Caco-2 (cell line): ENCODE results near the gene DMBX1. TPM values are rescaled to one million over a fixed set of nuclear protein-coding genes. Genes with fewer than 3 reads are reported as not detected.

Experiments used
- BruUV-seq: library from RNA; stranded (reverse); fragments of 400-500 nt; replicated peaks from 2 replicates; lab custom pipeline; 2021; lab: Mats Ljungman, UMichigan
- CTCF ChIA-PET: fragments of 300-600 bp; sonication (Branson Sonifier 250); formaldehyde crosslinking; loops from one replicate; lab custom pipeline; 2022; ENCODE audit warnings: antibody characterized with exemption; lab: Charles Lee
- POLR2A ChIA-PET: fragments of 300-600 bp; sonication (Branson Sonifier 250); formaldehyde crosslinking; loops from one replicate; lab custom pipeline; 2022; ENCODE audit warnings: antibody characterized with exemption; lab: Charles Lee
- DNase-seq, 2 experiments: peaks; one replicate each; pipeline versions ENCODE4 v3.0.0 to v3.0.0-alpha.2; 2020 to 2022
- H3K27me3 ChIP-seq: replicated peaks from 2 replicates; pipeline ENCODE4 v1.6.0; 2011; ENCODE audit warnings: low read length; ENCODE audit not compliant: control insufficient read depth, insufficient read depth
- H3K36me3 ChIP-seq: 2 replicates; pipeline ENCODE4 v1.5.1; 2011; ENCODE audit warnings: low read length; ENCODE audit not compliant: control insufficient read depth, insufficient read depth
- H3K4me1 ChIP-seq: fragments of 250-450 bp; sonication (Bioruptor Pico); 2 replicates; pipeline ENCODE4 v1.5.1; 2020; ENCODE audit warnings: mild to moderate bottlenecking
- H3K4me3 ChIP-seq: 2 replicates; pipeline ENCODE4 v1.5.1; 2011; ENCODE audit warnings: low read depth, mild to moderate bottlenecking, control low read depth, low read length
- H3K9me3 ChIP-seq: fragments of 250-450 bp; sonication (Bioruptor Pico); 2 replicates; pipeline ENCODE4 v1.5.1; 2020; ENCODE audit warnings: mild to moderate bottlenecking, moderate library complexity
- H3K27ac Mint-ChIP-seq: one replicate; pipeline ENCODE4 v1.8.0; 2022; ENCODE audit warnings: mixed read lengths; ENCODE audit not compliant: unreplicated experiment
- H3K27me3 Mint-ChIP-seq: one replicate; pipeline ENCODE4 v1.8.0; 2022; ENCODE audit warnings: mixed read lengths; ENCODE audit not compliant: insufficient read depth, unreplicated experiment
- H3K36me3 Mint-ChIP-seq: one replicate; pipeline ENCODE4 v1.8.0; 2022; ENCODE audit warnings: mild to moderate bottlenecking, mixed read lengths; ENCODE audit not compliant: insufficient read depth, unreplicated experiment
- H3K4me1 Mint-ChIP-seq: one replicate; pipeline ENCODE4 v1.8.0; 2022; ENCODE audit warnings: low read depth, mixed read lengths; ENCODE audit not compliant: unreplicated experiment
- H3K4me3 Mint-ChIP-seq: one replicate; pipeline ENCODE4 v1.8.0; 2022; ENCODE audit warnings: mild to moderate bottlenecking, moderate library complexity, mixed read lengths; ENCODE audit not compliant: unreplicated experiment
- H3K9me3 Mint-ChIP-seq: one replicate; pipeline ENCODE4 v1.8.0; 2022; ENCODE audit warnings: mixed read lengths; ENCODE audit not compliant: unreplicated experiment
- intact Hi-C: fragments of 100-400 bp; cut with micrococcal nuclease; formaldehyde crosslinking; loops from one replicate; pipeline ENCODE4 v1.10.0; 2022; ENCODE audit not compliant: unreplicated experiment
- total RNA-seq: library from RNA; stranded (reverse); gene quantifications from 2 replicates; pipeline ENCODE4 v1.2.3, GENCODE V29; 2022
- TF ChIP-seq, protein P1 (sequence below), 2 experiments: fragments of 200-600 bp in 1 of 2; IDR thresholded peaks; 1 replicate in 1 of 2; 2 replicates in 1 of 2; pipeline versions ENCODE4 v1.5.1 to v1.8.0; 2011 to 2022; ENCODE audit warnings: antibody characterized with exemption in 1 of 2, control low read depth in 1 of 2, inconsistent platforms in 1 of 2, low read depth in 1 of 2, low read length in 1 of 2, mild to moderate bottlenecking in 1 of 2, moderate library complexity in 1 of 2; ENCODE audit not compliant: insufficient read depth in 1 of 2, severe bottlenecking in 1 of 2, unreplicated experiment in 1 of 2

DMBX1 gene
- total RNA-seq, 1 experiment from 2014 or later = 0.16 TPM

DNA sequence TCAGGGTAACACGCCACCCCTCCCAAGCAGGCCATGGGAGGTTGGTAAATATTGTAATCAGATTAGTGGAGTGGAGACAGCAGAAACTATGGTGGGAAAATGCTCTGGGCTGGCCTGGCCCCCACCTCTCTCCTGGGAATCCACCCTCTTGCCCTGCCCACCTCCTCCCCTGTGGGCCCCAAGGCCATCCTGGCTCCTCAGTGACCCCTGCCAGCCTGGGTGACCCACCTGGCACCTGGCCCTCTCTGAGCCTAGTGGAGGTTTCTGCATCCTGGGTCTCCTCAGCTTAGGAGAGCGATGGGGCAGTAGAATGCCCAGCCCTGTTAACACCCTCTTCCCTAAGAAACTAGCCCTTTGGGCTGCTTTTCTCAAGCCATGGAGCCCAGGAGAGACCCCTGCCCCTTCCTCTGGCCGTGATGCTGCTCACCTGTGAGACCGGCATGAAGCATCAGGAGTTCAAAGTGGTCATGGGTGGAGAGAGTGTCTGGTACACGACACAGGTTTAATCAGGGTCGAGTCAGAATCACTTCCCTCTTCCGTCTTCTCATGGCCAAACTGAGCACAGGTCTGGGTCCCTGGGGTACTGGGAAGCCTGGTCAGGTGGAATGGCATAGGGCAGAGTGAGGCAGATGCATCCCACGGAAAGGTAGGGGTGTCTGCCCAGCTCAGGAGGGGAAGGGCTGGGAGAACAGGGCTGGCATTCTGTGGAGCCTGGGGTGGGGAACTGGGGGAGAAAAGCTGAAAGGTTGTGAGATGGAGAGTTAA lies 10.7 kb upstream of the DMBX1 start:
- Mint-ChIP-seq H3K27me3 (peaks cover 1% of the 10 kb centered on the region), H3K36me3 (no peaks in the 10 kb centered on the region), H3K27ac (no peak overlapping the region), H3K4me1 (no peaks in the 10 kb centered on the region), H3K4me3 (no peak overlapping the region), H3K9me3 (no peaks in the 10 kb centered on the region)
- no peak overlapping the region for H3K4me3 ChIP-seq
- CTCF ChIA-PET = interaction anchor here (0.6 to 1.0 kb wide), 2 partner anchors 23 to 34 kb away, joined by 3 read pairs; no protein-coding TSS in a partner anchor
- no peaks in the 10 kb centered on the region for H3K9me3 ChIP-seq
- POLR2A ChIA-PET = no interaction called here
- no peak for DNase-seq
- H3K4me1 ChIP-seq = no peaks in the 10 kb centered on the region
- no peaks in the 10 kb centered on the region for H3K36me3 ChIP-seq
- no TSS peak for BruUV-seq
- H3K27me3 ChIP-seq = no peaks in the 10 kb centered on the region
- TF ChIP-seq, protein P1, sequence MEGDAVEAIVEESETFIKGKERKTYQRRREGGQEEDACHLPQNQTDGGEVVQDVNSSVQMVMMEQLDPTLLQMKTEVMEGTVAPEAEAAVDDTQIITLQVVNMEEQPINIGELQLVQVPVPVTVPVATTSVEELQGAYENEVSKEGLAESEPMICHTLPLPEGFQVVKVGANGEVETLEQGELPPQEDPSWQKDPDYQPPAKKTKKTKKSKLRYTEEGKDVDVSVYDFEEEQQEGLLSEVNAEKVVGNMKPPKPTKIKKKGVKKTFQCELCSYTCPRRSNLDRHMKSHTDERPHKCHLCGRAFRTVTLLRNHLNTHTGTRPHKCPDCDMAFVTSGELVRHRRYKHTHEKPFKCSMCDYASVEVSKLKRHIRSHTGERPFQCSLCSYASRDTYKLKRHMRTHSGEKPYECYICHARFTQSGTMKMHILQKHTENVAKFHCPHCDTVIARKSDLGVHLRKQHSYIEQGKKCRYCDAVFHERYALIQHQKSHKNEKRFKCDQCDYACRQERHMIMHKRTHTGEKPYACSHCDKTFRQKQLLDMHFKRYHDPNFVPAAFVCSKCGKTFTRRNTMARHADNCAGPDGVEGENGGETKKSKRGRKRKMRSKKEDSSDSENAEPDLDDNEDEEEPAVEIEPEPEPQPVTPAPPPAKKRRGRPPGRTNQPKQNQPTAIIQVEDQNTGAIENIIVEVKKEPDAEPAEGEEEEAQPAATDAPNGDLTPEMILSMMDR (IDR thresholded peaks at IDR 0.05; ENCODE audit: insufficient read depth in 1 of 2, low read depth in 1 of 2, low read length in 1 of 2, severe bottlenecking in 1 of 2, unreplicated experiment in 1 of 2) = no peak
- intact Hi-C loops = no loop called here

GRCh38 chr1:46479744-46480350 lies 9.8 kb upstream of the DMBX1 start:
- Mint-ChIP-seq H3K4me3 (no peak overlapping the region), H3K36me3 (no peaks in the 10 kb centered on the region), H3K9me3 (no peaks in the 10 kb centered on the region), H3K27ac (no peak overlapping the region), H3K27me3 (no peaks in the 10 kb centered on the region), H3K4me1 (no peaks in the 10 kb centered on the region)
- H3K4me1 ChIP-seq = no peaks in the 10 kb centered on the region
- no TSS peak for BruUV-seq
- intact Hi-C loops = no loop called here
- TF ChIP-seq, protein P1 (IDR thresholded peaks at IDR 0.05; ENCODE audit: insufficient read depth in 1 of 2, low read depth in 1 of 2, low read length in 1 of 2, severe bottlenecking in 1 of 2, unreplicated experiment in 1 of 2) = no peak
- no peak for DNase-seq
- ChIA-PET POLR2A (no interaction called here), CTCF (interaction anchor here (0.5 to 1.5 kb wide), 3 partner anchors 8 to 47 kb away, joined by 3 to 5 read pairs (median 3); no protein-coding TSS in a partner anchor)
- H3K9me3 ChIP-seq = no peaks in the 10 kb centered on the region
- H3K27me3 ChIP-seq = no peaks in the 10 kb centered on the region
- H3K4me3 ChIP-seq = no peak overlapping the region
- no peaks in the 10 kb centered on the region for H3K36me3 ChIP-seq

DNA sequence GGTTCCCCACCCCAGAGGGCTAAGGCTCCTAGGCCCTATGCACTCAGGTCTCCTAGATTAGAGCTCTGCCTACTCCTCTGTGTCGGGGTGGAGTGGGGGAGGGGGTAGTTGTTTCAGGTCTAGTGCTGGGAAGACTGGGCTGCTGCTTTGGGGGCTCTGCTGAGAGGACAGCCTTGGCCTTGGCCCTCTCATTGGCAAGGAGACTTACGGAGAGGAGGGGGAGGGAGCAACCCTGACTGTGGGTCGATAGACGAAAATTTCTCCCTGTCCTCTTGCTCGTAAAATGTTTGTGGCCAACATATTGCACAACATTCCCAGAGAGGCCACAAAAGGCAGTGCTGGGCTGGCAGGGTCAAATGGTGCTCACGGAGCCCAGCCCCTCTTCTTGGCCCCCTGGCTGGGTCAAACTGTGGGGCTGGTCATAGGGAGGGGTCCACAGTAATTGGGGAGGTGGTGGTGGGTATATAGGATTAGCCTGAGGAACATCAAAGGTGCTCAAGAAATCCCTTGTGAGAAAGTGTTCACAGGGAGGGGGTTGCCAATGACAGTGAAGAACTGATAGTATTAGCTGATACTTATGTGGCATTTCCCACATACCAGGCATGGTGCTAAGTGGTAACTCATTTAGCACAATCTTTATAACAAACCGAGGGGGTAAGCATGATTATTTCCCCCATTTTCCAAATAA lies 8.5 kb upstream of the DMBX1 start:
- H3K27me3 ChIP-seq = no peaks in the 10 kb centered on the region
- Mint-ChIP-seq H3K36me3 (no peaks in the 10 kb centered on the region), H3K27me3 (no peaks in the 10 kb centered on the region), H3K9me3 (no peaks in the 10 kb centered on the region), H3K4me1 (no peaks in the 10 kb centered on the region), H3K4me3 (no peak overlapping the region), H3K27ac (no peak overlapping the region)
- no peaks in the 10 kb centered on the region for H3K4me1 ChIP-seq
- ChIA-PET CTCF (interaction anchor here (1.5 kb wide), 1 partner anchor 46 kb away, joined by 3 read pairs; no protein-coding TSS in a partner anchor), POLR2A (no interaction called here)
- no peaks in the 10 kb centered on the region for H3K9me3 ChIP-seq
- TF ChIP-seq, protein P1 (IDR thresholded peaks at IDR 0.05; ENCODE audit: insufficient read depth in 1 of 2, low read depth in 1 of 2, low read length in 1 of 2, severe bottlenecking in 1 of 2, unreplicated experiment in 1 of 2) = no peak
- H3K36me3 ChIP-seq = no peaks in the 10 kb centered on the region
- intact Hi-C loops = no loop called here
- no peak overlapping the region for H3K4me3 ChIP-seq
- no peak for DNase-seq
- no TSS peak for BruUV-seq
